ENCODE results near the gene MT1H. TPM values are rescaled to one million over a fixed set of nuclear protein-coding genes. Genes with fewer than 3 reads are reported as not detected.
A peak's percentile ranks its signal among the peaks of the same experiment; 100 is the strongest.

The MT1H gene
- total and polyA plus RNA-seq, 2 of the 13 experiments (the other 11 are each of a cell fraction or from before 2014, with no cell fraction given): 0.60 TPM; not detected in 1

- FAIRE-seq (no peak), ATAC-seq (peak; percentile 17), DNase-seq (ENCODE audit: low spot score) (no peak)
- peaks cover 24% of the 10 kb centered on the region for H3K4me1 ChIP-seq (ENCODE audit: insufficient read depth, low read length)
- H3K79me2 ChIP-seq (ENCODE audit: insufficient read depth, low read length): no peaks in the 10 kb centered on the region
- no peaks in the 10 kb centered on the region for H4K20me1 ChIP-seq (ENCODE audit: insufficient read depth, low read length)
- H3K9me3 ChIP-seq (ENCODE audit: low read length): no peaks in the 10 kb centered on the region
- no peak within 1 kb of the TSS for H3K9ac ChIP-seq (ENCODE audit: insufficient read depth, low read depth, low read length)
- intact Hi-C loops (cut with micrococcal nuclease; ENCODE audit: unreplicated experiment) (loop anchor here (10.0 kb wide), 1 partner anchor 47 kb away; the partner anchor contains the start of gene MT2A), in situ Hi-C loops (cut with HindIII; ENCODE audit: extremely low pct_ligation_motif_present, low pct_unique_long_range_greater_than_20kb) (no loop called here)
- BruUV-seq (replicated peaks): no TSS peak
- ChIA-PET CTCF (ENCODE audit: low intra/inter-chr PET ratio, low total read pairs) (no interaction called here), POLR2A (no interaction called here)
- H3K4me3 ChIP-seq (replicated peaks in 1 of 3; ENCODE audit: insufficient read depth in 1 of 3, low read depth in 2 of 3, low read length in 3 of 3): no peak within 1 kb of the TSS
- WGBS (ENCODE audit: low lambda C conversion rate): 9% methylated on average over 4 of the region's 7 CpGs
- no peak within 1 kb of the TSS for H3K27ac ChIP-seq (ENCODE audit: extremely low read length, insufficient read depth, low read length)
- TF ChIP-seq MBNL3 (CRISPR knock-in tag; conservative IDR thresholded peaks at IDR 0.05): no peak
- no peak for TF ChIP-seq ZUFSP (CRISPR knock-in tag; IDR thresholded peaks at IDR 0.05; ENCODE audit: borderline replicate concordance)
- TF ChIP-seq ZNF382 (CRISPR knock-in tag; IDR thresholded peaks at IDR 0.05; ENCODE audit: borderline replicate concordance): no peak
- no peak for TF ChIP-seq ZNF124 (CRISPR knock-in tag; IDR thresholded peaks at IDR 0.05)
- no peak for TF ChIP-seq IRF9 (CRISPR knock-in tag; IDR thresholded peaks at IDR 0.05; ENCODE audit: borderline replicate concordance)
- TF ChIP-seq SYNCRIP (IDR thresholded peaks at IDR 0.05; ENCODE audit: insufficient read depth, low read depth, low read length): no peak
- no peak for TF ChIP-seq SMC3 (IDR thresholded peaks at IDR 0.05; ENCODE audit: low read length)
- TF ChIP-seq MAFF (IDR thresholded peaks at IDR 0.05; ENCODE audit: low read depth, low read length): no peak
- TF ChIP-seq TCF7L2 (IDR thresholded peaks at IDR 0.05; ENCODE audit: low read depth, low read length): no peak
- no peak for TF ChIP-seq LBX2 (CRISPR knock-in tag; IDR thresholded peaks at IDR 0.05; ENCODE audit: borderline replicate concordance)
- TF ChIP-seq MXI1 (IDR thresholded peaks at IDR 0.05; ENCODE audit: borderline replicate concordance, low read depth, low read length): no peak
- TF ChIP-seq ZNF614 (CRISPR knock-in tag; IDR thresholded peaks at IDR 0.05; ENCODE audit: borderline replicate concordance): no peak
- TF ChIP-seq PLSCR1 (CRISPR knock-in tag; IDR thresholded peaks at IDR 0.05; ENCODE audit: borderline replicate concordance): no peak
- TF ChIP-seq ZNF281 (CRISPR knock-in tag; IDR thresholded peaks at IDR 0.05; ENCODE audit: borderline replicate concordance): no peak
- TF ChIP-seq, protein P1, sequence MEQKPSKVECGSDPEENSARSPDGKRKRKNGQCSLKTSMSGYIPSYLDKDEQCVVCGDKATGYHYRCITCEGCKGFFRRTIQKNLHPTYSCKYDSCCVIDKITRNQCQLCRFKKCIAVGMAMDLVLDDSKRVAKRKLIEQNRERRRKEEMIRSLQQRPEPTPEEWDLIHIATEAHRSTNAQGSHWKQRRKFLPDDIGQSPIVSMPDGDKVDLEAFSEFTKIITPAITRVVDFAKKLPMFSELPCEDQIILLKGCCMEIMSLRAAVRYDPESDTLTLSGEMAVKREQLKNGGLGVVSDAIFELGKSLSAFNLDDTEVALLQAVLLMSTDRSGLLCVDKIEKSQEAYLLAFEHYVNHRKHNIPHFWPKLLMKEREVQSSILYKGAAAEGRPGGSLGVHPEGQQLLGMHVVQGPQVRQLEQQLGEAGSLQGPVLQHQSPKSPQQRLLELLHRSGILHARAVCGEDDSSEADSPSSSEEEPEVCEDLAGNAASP (CRISPR knock-in tag; IDR thresholded peaks at IDR 0.05; ENCODE audit: borderline replicate concordance): no peak
- H3K27me3 ChIP-seq (ENCODE audit: control insufficient read depth in 1 of 2, insufficient read depth in 2 of 2, low read length in 2 of 2): peaks cover 2 to 28% of the 10 kb centered on the region in 2 experiments; a peak in 3 of 5 replicates
- no peak within 1 kb of the TSS for H2AFZ ChIP-seq (ENCODE audit: low read length)
- H3K4me2 ChIP-seq (ENCODE audit: low read depth, low read length): no peak within 1 kb of the TSS
- H3K36me3 ChIP-seq (replicated peaks in 1 of 2; ENCODE audit: control insufficient read depth in 1 of 2, insufficient read depth in 2 of 2, low read length in 2 of 2): no peaks in the 10 kb centered on the region
Measured at GRCh38 chr16:56651586-56651985, 18.0 kb upstream of the MT1H start, which contains the start of gene MT1B. TSS of gene MT1B (plus strand) at chr16:56651886. CDS start at chr16:56651954, 68 bp downstream.

All from HepG2 (cell line).